H54 (cell line): Measurements from ENCODE around the gene OR6B2.

ENCODE experiments used
- DNase-seq: peaks from one replicate; pipeline ENCODE4 v3.0.0; 2011; ENCODE audit warnings: low spot score, mixed read lengths; ENCODE audit not compliant: insufficient read length
- FAIRE-seq: peaks from 3 replicates; lab custom pipeline; 2011; peaks lifted over from hg19 to GRCh38; lab: Jason Lieb, UNC
- POLR2A ChIP-seq: IDR thresholded peaks from 2 replicates; pipeline ENCODE4 v1.6.1; 2011; ENCODE audit warnings: low read depth, mild to moderate bottlenecking, low read length

The OR6B2 gene

GRCh38 chr2:240030379-240031094 is at the start of gene OR6B2:
TSS of gene OR6B2 (minus strand) at chr2:240030429. CDS start at chr2:240030429, 0 bp downstream.
- TF ChIP-seq POLR2A = no peak
- FAIRE-seq (no peak), DNase-seq (no peak)

GRCh38 chr2:240078631-240079030 is 48.4 kb upstream of the OR6B2 start:
- FAIRE-seq = no peak
- TF ChIP-seq POLR2A = no peak
- DNase-seq = no peak

DNA sequence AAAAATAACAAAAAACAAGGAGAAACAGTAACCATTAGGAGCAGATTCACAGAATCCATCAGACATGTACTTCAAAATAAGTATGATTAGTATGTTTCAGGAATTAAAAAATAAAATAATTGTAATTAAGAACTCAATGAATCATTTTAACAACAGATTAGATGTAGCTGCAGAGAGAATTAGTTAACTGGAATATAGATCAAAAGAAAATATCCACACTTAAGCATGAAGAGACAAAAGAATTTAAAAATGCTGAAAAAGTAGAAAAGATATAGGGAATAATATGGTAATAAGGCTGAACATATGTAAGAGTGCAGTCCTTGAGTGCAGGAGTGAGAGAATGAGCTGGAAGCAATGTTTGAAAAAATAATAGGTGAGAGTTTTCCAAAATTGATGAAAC is 47.2 kb upstream of the OR6B2 start:
- no peak for DNase-seq
- no peak for TF ChIP-seq POLR2A
- FAIRE-seq = no peak

- FAIRE-seq (no peak), DNase-seq (no peak)
- no peak for TF ChIP-seq POLR2A
Observed at GRCh38 chr2:240074545-240074944, 44.3 kb upstream of the OR6B2 start.

GRCh38 chr2:240070907-240071306 is 40.7 kb upstream of the OR6B2 start:
- no peak for TF ChIP-seq POLR2A
- DNase-seq (no peak), FAIRE-seq (no peak)

DNA sequence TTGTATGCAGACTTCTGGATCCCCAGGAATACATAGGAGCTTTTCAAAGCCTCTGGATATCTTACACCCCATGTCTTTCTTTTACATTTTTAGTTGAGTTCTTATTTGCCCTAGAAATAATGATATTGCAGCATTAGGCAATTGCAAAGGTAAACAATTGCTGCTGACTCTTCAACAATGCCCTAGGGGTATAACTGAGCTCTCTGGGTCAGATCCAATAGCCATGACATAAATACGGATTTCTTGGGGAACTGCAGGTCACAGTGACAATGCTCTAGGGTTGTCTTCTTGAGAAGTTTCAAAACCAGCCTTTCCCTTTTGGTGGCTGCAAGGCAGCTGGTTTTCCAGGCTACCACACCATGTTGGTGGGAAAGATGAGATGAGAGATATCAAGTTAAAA is 39.6 kb upstream of the OR6B2 start:
- DNase-seq = no peak
- no peak for TF ChIP-seq POLR2A
- FAIRE-seq = no peak

DNA sequence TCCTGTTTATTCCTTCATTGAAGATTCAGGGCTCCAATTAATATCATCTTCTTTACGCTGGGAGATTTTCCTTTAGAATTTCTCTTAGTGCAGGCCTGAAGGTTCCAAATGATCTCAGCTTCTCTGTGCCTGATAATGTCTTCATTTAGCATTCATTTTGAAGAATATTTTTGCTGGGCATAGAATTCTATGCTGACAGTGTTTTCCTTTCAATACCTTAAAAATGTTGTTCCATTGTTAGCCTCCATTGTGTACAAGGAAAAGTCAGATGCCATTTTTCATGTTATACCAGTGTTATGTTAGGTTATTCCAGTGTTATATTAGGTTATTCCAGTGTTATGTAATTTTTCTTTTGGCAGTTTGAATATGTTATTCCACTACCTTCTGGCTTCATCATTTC is 38.0 kb upstream of the OR6B2 start:
- no peak for FAIRE-seq
- no peak for TF ChIP-seq POLR2A
- no peak for DNase-seq

- no peak for TF ChIP-seq POLR2A
- DNase-seq (no peak), FAIRE-seq (no peak)
Observed at GRCh38 chr2:240066489-240066888, 36.3 kb upstream of the OR6B2 start.

- no peak for FAIRE-seq
- no peak for DNase-seq
- TF ChIP-seq POLR2A = no peak
Observed at GRCh38 chr2:240064898-240065297, 34.7 kb upstream of the OR6B2 start.

DNA sequence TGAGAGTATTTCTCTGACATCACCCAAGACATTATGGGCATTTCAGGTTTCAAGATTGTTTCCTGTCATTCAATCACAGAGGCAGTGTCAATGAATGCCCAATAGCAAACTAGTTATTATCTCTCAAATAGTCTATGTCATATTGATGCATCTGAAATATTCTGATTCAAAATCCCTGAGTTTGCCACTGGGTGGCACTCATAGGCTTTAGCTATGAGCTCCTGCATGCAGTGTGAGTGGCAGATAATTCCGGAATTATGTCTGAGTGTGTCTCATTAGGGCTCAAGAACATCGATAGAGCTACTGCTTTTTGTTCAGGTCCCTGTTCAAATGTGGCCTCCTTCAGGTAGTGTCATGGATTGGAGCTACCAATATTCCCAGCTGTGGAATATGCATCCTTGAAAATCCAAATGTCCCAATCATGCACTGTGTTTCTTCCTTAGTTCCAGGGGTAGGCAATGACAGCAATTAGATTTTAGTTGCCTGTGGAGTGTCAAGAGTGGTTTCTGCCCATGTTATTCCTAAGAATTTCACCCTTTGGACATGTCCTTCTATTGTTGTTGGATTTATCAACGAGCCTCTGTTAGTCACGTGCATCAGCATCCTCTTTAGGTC is 30.9 kb upstream of the OR6B2 start:
- TF ChIP-seq POLR2A = no peak
- DNase-seq (no peak), FAIRE-seq (peak; percentile 77)

- no peak for DNase-seq
- no peak for TF ChIP-seq POLR2A
- no peak for FAIRE-seq
Observed at GRCh38 chr2:240056678-240057077, 26.4 kb upstream of the OR6B2 start.

DNA sequence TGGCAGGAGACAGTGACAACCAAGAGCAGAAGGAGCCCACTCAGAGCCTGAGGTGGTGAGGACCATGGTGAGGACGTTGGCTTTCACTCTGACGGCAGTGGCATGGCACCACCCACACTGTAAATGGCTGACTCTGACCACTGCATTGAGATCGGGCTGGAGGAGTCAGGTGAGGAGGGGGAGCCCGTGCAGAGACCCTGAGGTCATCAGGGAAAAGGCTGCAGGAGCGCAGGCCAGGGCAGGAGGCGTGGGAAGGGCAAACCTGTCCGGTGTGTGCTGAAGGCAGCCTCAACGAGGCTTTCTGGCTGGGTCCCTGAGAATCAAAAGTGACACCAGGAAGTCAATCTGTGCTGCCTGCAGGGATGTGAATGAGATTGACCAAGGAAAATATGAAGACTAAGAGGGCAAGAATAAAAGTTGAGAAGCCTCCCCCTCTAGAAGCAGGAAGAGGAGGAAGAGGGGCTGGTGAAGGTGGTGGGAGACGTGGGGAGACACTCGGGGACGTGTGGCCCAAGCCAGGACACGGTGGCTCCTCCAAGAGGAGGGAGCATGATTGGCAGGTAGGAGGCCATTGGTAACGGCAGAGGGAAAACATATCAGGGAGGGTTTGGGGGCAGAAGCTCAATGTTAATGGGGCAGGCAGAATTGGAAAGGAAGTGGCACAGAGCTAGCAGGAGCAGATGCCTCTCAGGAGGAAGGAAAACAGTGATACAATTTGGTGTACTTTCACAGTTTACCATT is 25.1 kb upstream of the OR6B2 start:
- TF ChIP-seq POLR2A = no peak
- DNase-seq (no peak), FAIRE-seq (no peak)

- no peak for FAIRE-seq
Observed at GRCh38 chr2:240053173-240054155, 23.2 kb upstream of the OR6B2 start, which contains the start of gene OR6B3. TSS of gene OR6B3 (minus strand) at chr2:240053521.

GRCh38 chr2:240052524-240052923 is 22.3 kb upstream of the OR6B2 start:
- FAIRE-seq (no peak), DNase-seq (no peak)
- no peak for TF ChIP-seq POLR2A

More at GRCh38 chr2:240053173-240054155, 23.2 kb upstream of the OR6B2 start, which contains the start of gene OR6B3:
- DNase-seq = no peak
- TF ChIP-seq POLR2A = no peak
